HepG2 (cell line): ENCODE data around the gene BICDL2. TPM values are rescaled to one million over a fixed set of nuclear protein-coding genes. Genes with fewer than 3 reads are reported as not detected.
A peak's percentile ranks its signal among the peaks of the same experiment; 100 is the strongest.

Source experiments
- ATAD3A ChIP-seq: sonication (generic); formaldehyde crosslinking; IDR thresholded peaks from 2 replicates; pipeline ENCODE4 v1.4.0; 2020; ENCODE audit warnings: missing genetic modification reagents
- GTF3A ChIP-seq: sonication (generic); formaldehyde crosslinking; conservative IDR thresholded peaks from 2 replicates; pipeline ENCODE4 v1.4.0; 2020; ENCODE audit warnings: mild to moderate bottlenecking, missing genetic modification reagents
- HNRNPL ChIP-seq: fragments of 200-400 bp; formaldehyde crosslinking; IDR thresholded peaks from 2 replicates; pipeline ENCODE4 v1.6.1; 2017; ENCODE audit warnings: mild to moderate bottlenecking, low read depth, low read length
- KDM5B ChIP-seq: sonication (generic); formaldehyde crosslinking; IDR thresholded peaks from 2 replicates; pipeline ENCODE4 v1.4.0; 2020; ENCODE audit warnings: missing genetic modification reagents, mild to moderate bottlenecking, borderline replicate concordance
- KMT2B ChIP-seq: IDR thresholded peaks from 2 replicates; pipeline ENCODE4 v1.6.1; 2016; ENCODE audit warnings: missing genetic modification reagents, missing compliant biosample characterization
- PHF8 ChIP-seq: sonication (generic); formaldehyde crosslinking; IDR thresholded peaks from 2 replicates; pipeline ENCODE4 v1.5.0; 2020; ENCODE audit warnings: missing genetic modification reagents
- POLR2AphosphoS2 ChIP-seq: IDR thresholded peaks from 2 replicates; pipeline ENCODE4 v1.6.1; 2011; ENCODE audit warnings: low read depth, low read length, improper control_type of control experiment
- RBFOX2 ChIP-seq: fragments of 200-400 bp; formaldehyde crosslinking; IDR thresholded peaks from 2 replicates; pipeline ENCODE4 v1.6.1; 2017; ENCODE audit warnings: low read depth, mild to moderate bottlenecking, low read length
- SRSF1 ChIP-seq: fragments of 200-400 bp; formaldehyde crosslinking; optimal IDR thresholded peaks from 2 replicates; pipeline ENCODE3; 2017; ENCODE audit warnings: mild to moderate bottlenecking, low read depth, low read length, moderate library complexity
- SRSF9 ChIP-seq: fragments of 200-400 bp; formaldehyde crosslinking; IDR thresholded peaks from 2 replicates; pipeline ENCODE4 v1.6.1; 2018; ENCODE audit warnings: borderline replicate concordance, mild to moderate bottlenecking, low read depth, low read length; ENCODE audit not compliant: insufficient read depth, poor library complexity, severe bottlenecking
- TEAD3 ChIP-seq: optimal IDR thresholded peaks from 2 replicates; pipeline ENCODE3; 2016; ENCODE audit warnings: borderline replicate concordance
- TSC22D2 ChIP-seq: sonication (generic); formaldehyde crosslinking; IDR thresholded peaks from 2 replicates; pipeline ENCODE4 v1.5.1; 2020; ENCODE audit warnings: missing genetic modification reagents, mild to moderate bottlenecking, borderline replicate concordance
- ZNF232 ChIP-seq: sonication (generic); formaldehyde crosslinking; IDR thresholded peaks from 2 replicates; pipeline ENCODE4 v1.4.0; 2020; ENCODE audit warnings: missing genetic modification reagents, borderline replicate concordance
- ZNF3 ChIP-seq: IDR thresholded peaks from 2 replicates; pipeline ENCODE4 v1.7.0; 2017; ENCODE audit warnings: inconsistent platforms
- ZNF30 ChIP-seq: sonication (generic); formaldehyde crosslinking; IDR thresholded peaks from 2 replicates; pipeline ENCODE4 v1.5.0; 2020; ENCODE audit warnings: mild to moderate bottlenecking, missing genetic modification reagents
- ZNF629 ChIP-seq: sonication (generic); formaldehyde crosslinking; conservative IDR thresholded peaks from 2 replicates; pipeline ENCODE4 v1.5.0; 2020; ENCODE audit warnings: missing genetic modification reagents
- ZNF75D ChIP-seq: sonication (generic); formaldehyde crosslinking; IDR thresholded peaks from 2 replicates; pipeline ENCODE4 v1.8.1; 2023; ENCODE audit warnings: missing genetic modification reagents, mild to moderate bottlenecking, borderline replicate concordance
- ZNF782 ChIP-seq: sonication (generic); formaldehyde crosslinking; IDR thresholded peaks from 2 replicates; pipeline ENCODE4 v1.4.0; 2020; ENCODE audit warnings: missing genetic modification reagents, mild to moderate bottlenecking, borderline replicate concordance
- polyA plus RNA-seq, 8 experiments: library from polyadenylated mRNA; depleted of rRNA in 3 of 8; stranded (reverse) in 7 of 8; unstranded in 1 of 8; fragments of >200 nt; fragmentation: Illumina TruSeq in 4 of 8; extraction: Trizol in 4 of 8; gene quantifications; 2 replicates each; pipeline versions ENCODE4 v1.2.1 to v1.2.3, GENCODE V29; 2011 to 2016; ENCODE audit warnings: low read depth in 4 of 8, missing spikeins in 1 of 8, mixed read lengths in 1 of 8; ENCODE audit not compliant: insufficient read depth in 1 of 8
- total RNA-seq, 5 experiments: library from RNA; depleted of rRNA; stranded (reverse); fragments of >200 nt; fragmentation: Illumina TruSeq; extraction: Trizol; gene quantifications; 2 replicates each; pipeline ENCODE4 v1.2.3, GENCODE V29; 2016; ENCODE audit warnings: low read depth in 1 of 5
- TF ChIP-seq, protein P1 (sequence below): sonication (generic); formaldehyde crosslinking; IDR thresholded peaks from 2 replicates; pipeline ENCODE4 v1.4.0; 2020; ENCODE audit warnings: missing genetic modification reagents
- TF ChIP-seq, protein P2 (sequence below): sonication (generic); formaldehyde crosslinking; conservative IDR thresholded peaks from 2 replicates; pipeline ENCODE4 v1.8.0; 2022; ENCODE audit warnings: missing genetic modification reagents
- TF ChIP-seq, protein P3 (sequence below): sonication (generic); formaldehyde crosslinking; IDR thresholded peaks from 2 replicates; pipeline ENCODE4 v1.8.1; 2023; ENCODE audit warnings: mild to moderate bottlenecking, moderate library complexity, missing genetic modification reagents

BICDL2 gene
- total and polyA plus RNA-seq, 2 of the 13 experiments (the other 11 are each of a cell fraction or from before 2014, with no cell fraction given), result 0.12 TPM; not detected in 1

DNA sequence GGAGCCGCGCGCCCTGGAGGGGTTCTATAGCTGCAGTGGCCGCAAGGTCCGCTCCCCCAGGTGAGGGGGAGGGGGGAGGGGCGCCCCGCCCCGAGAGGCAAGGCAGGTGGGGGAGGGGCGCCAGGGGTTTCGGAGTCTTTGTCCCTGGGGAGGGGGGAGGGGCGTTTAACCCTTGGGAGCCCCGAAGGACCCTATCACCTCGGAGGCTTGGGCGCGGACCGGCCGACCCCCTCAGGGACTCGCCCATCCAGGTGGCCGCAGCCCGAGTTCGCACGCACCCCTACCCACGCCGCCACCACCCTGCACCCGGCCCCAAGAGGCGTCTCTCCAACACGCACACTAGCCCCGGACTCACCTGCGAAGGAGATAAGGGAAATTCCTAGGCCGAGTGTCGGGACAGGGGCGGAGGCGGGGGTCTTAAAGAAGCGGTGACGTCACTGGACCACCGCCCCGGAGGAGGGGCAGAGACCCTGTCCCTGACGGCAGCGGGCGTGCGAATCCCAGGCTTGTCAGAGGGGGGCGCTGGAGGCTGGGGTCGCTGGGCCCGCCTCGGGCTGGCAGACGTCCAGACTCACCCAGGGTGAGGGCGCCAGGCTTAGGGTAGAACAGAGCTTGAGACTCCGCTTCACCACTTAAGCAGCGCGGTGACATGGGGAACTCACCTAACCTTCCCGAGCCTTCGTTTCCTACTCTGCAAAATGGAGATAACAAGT is 18.8 kb downstream of the BICDL2 start, which contains the start of gene CLDN6 (continued):
- TF ChIP-seq, protein P1, sequence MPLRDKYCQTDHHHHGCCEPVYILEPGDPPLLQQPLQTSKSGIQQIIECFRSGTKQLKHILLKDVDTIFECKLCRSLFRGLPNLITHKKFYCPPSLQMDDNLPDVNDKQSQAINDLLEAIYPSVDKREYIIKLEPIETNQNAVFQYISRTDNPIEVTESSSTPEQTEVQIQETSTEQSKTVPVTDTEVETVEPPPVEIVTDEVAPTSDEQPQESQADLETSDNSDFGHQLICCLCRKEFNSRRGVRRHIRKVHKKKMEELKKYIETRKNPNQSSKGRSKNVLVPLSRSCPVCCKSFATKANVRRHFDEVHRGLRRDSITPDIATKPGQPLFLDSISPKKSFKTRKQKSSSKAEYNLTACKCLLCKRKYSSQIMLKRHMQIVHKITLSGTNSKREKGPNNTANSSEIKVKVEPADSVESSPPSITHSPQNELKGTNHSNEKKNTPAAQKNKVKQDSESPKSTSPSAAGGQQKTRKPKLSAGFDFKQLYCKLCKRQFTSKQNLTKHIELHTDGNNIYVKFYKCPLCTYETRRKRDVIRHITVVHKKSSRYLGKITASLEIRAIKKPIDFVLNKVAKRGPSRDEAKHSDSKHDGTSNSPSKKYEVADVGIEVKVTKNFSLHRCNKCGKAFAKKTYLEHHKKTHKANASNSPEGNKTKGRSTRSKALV (CRISPR knock-in tag), result no peak
- TF ChIP-seq TSC22D2 (CRISPR knock-in tag) (no peak), ZNF3 (CRISPR knock-in tag) (no peak), ZNF30 (CRISPR knock-in tag) (no peak), KDM5B (CRISPR knock-in tag) (no peak), ATAD3A (no peak), ZNF782 (no peak), GTF3A (no peak), ZNF232 (CRISPR knock-in tag) (no peak), KMT2B (no peak), RBFOX2 (0 out of 2 replicates have a peak, but pooled peaks have one; percentile 56), PHF8 (no peak), SRSF1 (no peak), ZNF75D (CRISPR knock-in tag) (no peak), SRSF9 (no peak), HNRNPL (peak; percentile 69), TEAD3 (peak; percentile 47), ZNF629 (CRISPR knock-in tag) (no peak), POLR2AphosphoS2 (no peak)
- TF ChIP-seq, protein P2, sequence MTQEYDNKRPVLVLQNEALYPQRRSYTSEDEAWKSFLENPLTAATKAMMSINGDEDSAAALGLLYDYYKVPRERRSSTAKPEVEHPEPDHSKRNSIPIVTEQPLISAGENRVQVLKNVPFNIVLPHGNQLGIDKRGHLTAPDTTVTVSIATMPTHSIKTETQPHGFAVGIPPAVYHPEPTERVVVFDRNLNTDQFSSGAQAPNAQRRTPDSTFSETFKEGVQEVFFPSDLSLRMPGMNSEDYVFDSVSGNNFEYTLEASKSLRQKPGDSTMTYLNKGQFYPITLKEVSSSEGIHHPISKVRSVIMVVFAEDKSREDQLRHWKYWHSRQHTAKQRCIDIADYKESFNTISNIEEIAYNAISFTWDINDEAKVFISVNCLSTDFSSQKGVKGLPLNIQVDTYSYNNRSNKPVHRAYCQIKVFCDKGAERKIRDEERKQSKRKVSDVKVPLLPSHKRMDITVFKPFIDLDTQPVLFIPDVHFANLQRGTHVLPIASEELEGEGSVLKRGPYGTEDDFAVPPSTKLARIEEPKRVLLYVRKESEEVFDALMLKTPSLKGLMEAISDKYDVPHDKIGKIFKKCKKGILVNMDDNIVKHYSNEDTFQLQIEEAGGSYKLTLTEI (CRISPR knock-in tag), result no peak
- TF ChIP-seq, protein P3, sequence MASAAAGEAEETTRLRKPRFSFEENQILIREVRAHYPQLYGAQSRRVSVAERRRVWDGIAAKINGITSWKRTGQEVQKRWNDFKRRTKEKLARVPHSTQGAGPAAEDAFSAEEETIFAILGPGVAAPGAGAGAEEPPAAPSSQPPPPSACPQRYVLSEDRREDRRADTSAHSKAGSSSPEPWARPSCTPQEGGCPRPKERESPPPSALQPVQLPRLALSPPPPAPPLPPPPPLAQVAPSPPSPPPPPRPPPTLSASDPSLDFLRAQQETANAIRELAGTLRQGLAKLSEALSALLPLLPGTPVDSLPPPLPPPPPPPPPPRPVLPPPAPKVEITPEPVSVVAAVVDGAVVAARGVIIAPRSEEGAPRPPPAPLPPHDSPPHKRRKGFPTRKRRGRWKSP, result no peak
